Activated T-cell treated with anti-CD3 and anti-CD28 coated beads for 24 hours (primary cell): Measurements from ENCODE around the gene VEGFB.

ENCODE experiments used
- DNase-seq: peaks from one replicate; pipeline ENCODE4 v3.0.0-alpha.2; 2020; ENCODE audit warnings: low read depth

The VEGFB gene

DNA sequence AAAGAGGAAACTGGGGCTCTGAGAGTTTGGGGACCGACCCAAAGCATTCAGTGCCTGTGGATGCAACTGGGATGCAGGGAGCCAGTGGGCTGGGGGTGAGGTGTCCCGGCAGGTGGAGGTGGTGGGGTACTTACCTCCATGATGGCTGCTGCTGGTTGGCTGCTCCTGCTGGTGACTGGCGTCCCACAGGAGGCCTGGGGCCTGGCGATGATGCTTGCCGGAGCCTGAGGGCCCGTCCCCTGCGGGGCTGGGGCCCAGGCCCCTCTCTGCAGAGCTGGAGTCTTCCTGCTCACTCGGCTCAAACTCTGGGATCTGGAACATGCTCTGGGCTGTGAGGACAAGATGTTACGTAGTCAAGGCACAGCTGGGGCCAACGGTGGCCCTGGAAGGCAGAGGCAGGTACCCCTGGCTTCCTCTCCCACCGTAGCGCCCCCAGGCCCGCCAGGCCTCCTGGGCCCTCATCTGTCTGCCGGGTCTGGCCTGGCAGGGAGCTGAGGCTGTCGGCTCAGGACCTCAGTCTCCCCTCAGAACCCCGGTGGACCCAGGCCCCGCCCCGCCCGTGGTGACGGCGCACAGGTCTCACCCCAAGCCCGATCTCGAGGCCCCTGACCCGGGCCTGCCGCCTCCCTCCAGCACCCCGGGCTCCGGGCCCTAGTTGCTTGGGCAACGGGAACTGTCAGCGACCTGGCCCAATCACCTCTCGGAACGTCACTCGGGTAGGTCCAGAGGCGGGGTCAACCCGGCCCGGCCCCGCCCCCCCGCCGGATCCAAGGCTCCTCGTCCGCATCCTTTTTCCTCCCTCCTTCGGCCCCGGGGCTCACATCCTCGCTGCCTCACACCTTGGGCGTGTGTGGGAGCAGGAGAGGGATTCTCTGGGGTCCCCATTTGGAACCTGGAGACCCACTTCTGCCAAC, 49.9 kb downstream of the VEGFB start, which contains the start of gene BAD:
Gene BAD (minus strand): TSS at position 618 of the 914 bp plus-strand sequence. CDS start 297 bp downstream, at position 321.
- DNase-seq = peak; percentile 90

DNA sequence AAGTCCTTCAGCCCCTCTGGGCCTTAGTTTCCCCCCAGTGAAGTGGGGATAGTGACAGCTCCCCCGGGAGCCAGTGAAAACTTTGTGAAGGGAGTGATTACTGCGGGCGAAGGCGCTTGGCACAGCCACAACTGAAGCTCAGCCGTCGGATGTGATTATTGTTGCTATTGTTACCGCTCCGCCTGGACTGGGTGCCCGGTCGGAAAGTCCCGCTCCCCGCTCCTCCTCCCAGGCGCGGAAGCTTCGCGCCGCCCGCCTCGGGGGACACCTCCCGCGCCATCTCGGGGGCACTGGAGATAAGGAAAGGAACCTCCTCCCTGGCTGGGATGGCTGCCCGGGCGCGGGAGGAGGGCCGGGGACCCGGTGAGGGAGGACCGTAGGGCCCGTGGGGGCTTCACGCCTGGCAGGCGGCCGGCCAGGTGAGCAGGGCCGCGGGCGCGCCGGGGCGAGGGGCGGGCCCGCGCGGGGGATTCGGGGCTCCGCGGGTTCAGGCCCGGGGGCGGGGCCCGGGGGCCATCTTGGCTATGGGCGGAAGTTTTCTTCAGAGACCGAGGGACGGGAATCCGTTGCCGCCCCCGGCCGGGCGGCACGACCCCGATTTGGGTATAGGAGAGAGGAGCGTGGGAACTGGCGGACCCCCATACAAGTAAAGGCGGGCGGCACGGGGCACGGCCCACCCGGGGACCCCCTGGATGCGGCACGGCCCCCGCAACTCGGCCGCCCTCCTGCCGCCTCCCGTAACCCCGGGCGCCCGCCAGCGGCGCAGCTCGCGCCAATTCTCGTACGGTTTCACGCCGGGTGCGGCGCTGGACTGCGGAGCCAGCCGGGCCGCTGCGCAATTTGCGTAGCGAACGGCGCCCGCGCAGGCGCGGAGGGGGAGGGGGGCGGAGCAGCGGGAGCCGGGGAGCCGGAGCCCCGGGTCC, 50.8 kb downstream of the VEGFB start, which contains the start of gene GPR137:
Gene GPR137 (plus strand): TSS at position 887 of the 923 bp plus-strand sequence. CDS start 677 bp downstream, outside the sequence.
- DNase-seq = peak; percentile 90

DNA sequence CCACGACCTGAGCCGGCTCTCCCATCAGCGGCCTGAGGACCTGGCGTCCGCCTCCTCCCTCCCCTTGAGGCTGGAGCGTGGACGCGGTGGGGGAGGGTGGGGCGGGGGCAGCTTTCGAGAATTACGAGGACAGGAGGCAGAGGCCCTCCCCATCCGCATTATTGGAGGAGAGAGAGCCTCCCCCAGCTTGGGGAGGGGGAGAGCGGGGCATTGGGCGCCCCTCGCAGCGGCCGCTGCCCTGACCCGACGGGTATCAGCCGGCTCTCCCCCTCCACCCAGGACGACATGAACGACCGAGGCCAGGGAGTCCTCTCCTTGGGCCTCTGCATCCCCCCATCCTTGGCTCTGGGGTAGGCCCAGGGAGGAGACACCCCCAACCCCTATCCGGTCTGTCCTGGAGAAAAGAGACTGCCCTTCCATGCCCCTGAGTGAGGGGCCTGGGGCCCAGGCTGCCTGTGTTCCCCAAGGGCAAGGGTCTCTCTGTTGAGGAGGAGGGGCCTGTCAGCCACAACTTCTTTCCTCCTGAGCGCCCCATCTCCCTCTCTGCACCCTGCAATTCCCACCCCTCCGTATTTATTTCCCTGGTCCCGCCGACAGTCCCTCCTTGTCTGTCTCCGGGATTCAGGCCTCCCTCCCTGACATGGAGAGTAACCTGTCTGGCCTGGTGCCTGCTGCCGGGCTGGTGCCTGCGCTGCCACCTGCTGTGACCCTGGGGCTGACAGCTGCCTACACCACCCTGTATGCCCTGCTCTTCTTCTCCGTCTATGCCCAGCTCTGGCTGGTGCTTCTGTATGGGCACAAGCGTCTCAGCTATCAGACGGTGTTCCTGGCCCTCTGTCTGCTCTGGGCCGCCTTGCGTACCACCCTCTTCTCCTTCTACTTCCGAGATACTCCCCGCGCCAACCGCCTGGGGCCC, 51.8 kb downstream of the VEGFB start:
- no peak for DNase-seq

DNA sequence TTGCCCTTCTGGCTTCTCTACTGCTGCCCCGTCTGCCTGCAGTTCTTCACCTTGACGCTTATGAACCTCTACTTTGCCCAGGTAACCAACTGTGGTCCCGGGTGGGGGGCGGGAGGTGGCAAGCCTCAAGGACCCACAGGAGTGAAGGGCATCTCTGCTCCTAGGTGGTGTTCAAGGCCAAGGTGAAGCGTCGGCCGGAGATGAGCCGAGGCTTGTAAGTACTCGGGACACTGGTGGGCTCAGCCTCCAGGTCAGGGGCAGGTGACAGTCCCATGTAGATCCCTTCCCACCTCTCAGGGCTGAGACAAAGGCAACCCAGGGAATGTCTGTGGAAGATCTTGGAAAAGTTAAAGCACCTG, 52.4 kb downstream of the VEGFB start:
- DNase-seq = no peak

DNA sequence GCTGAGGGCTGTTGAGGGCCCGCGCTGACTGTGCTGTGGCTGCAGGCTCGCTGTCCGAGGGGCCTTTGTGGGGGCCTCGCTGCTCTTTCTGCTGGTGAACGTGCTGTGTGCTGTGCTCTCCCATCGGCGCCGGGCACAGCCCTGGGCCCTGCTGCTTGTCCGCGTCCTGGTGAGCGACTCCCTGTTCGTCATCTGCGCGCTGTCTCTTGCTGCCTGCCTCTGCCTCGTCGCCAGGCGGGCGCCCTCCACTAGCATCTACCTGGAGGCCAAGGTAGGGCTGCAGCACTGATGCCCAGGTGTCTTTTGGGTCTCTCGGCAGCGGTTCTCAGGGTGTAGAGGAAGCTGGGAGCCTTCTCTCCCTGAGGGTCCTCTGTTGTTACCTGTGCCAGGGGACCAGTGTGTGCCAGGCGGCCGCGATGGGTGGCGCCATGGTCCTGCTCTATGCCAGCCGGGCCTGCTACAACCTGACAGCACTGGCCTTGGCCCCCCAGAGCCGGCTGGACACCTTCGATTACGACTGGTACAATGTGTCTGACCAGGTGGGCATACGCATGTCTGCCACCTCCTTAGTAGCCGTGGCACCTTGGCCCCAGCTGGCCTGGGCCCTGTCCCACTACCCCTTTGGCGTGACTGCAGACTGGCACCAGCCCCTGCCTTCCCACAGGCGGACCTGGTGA, 53.4 kb downstream of the VEGFB start:
- DNase-seq = no peak

DNA sequence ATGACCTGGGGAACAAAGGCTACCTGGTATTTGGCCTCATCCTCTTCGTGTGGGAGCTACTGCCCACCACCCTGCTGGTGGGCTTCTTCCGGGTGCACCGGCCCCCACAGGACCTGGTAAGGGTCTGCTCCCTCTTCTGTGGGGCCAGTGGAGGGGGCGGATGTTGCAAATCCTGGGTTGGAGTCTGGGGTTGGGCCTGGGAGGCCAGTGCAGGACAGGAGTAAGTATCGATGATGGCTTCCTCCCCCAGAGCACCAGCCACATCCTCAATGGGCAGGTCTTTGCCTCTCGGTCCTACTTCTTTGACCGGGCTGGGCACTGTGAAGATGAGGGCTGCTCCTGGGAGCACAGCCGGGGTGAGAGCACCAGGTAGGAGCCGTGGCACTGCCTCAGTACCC, 54.0 kb downstream of the VEGFB start:
- no peak for DNase-seq
